Measurements from ENCODE around the gene CXCR4. TPM values are rescaled to one million over a fixed set of nuclear protein-coding genes. Genes with fewer than 3 reads are reported as not detected.
A peak's percentile ranks its signal among the peaks of the same experiment; 100 is the strongest.

CXCR4 gene
- total RNA-seq, 3 donors from 2014 or later (not counting 1 experiment from before 2014, with no cell fraction given) = 582 to 848 (median 741) TPM

DNA sequence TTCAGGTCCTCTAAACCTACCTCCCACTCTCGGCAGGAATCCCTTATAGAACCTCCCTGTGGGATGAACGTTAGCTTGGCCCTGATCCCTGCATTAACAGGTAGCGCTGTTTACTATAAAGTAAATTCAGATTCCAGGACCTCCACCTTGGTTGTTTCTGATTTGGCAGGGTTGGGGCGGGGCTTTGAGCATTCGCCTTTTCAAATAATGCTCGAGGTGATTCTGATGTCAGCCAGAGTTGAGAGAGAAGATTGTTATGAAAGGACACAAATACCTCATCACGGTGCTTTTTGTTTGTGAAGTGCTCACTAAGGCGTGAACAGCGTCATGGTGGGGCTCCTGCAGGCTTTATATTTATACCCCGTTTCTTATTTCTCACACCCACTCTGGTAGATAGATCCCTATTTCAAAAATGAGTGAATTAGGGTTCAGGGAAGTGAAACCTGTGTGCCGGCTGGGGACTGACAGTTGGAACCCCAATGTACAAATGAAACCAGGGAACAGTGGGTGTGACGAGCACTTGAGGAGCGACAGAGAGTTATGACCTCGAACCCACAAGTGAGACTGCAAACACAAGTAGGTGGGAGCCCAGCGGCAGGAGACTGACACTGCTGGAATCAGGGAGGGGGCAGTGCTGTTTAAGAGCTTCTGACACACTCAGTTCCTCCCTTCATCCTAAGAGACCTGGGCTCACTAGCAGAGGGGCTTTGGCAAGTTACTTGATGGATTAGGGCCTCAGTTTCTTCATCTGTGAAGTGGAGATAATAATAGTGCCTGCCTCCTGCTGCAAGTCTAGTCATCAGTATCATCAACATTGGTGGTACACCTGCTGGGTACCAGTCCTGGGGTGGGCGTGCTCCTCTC is 14.2 kb upstream of the CXCR4 start:
- ATAC-seq (peak; percentile 46 to 67 (median 48)), DNase-seq (peak; percentile 68 to 94)
- peaks cover 89% of the 10 kb centered on the region for H3K4me1 ChIP-seq (ENCODE audit: control insufficient read depth, insufficient read depth, low read length)
- Mint-ChIP-seq H3K27me3 (ENCODE audit: low read depth in 2 of 2) (no peaks in the 10 kb centered on the region), H3K4me3 (peak overlapping the region; percentile 66), H3K27ac (peak overlapping the region; percentile 93 to 99), H3K9me3 (no peaks in the 10 kb centered on the region), H3K4me1 (peaks cover 76 to 88% of the 10 kb centered on the region in 2 donors), H3K36me3 (no peaks in the 10 kb centered on the region)
- no peaks in the 10 kb centered on the region for H3K36me3 ChIP-seq (ENCODE audit: control insufficient read depth, insufficient read depth, low read length)
- intact Hi-C loops (cut with micrococcal nuclease) = loop anchor here (1.0 to 5.0 kb wide), 4 partner anchors 16 to 175 kb away; partner anchors contain the start of gene DARS1
- TF ChIP-seq, protein P1, sequence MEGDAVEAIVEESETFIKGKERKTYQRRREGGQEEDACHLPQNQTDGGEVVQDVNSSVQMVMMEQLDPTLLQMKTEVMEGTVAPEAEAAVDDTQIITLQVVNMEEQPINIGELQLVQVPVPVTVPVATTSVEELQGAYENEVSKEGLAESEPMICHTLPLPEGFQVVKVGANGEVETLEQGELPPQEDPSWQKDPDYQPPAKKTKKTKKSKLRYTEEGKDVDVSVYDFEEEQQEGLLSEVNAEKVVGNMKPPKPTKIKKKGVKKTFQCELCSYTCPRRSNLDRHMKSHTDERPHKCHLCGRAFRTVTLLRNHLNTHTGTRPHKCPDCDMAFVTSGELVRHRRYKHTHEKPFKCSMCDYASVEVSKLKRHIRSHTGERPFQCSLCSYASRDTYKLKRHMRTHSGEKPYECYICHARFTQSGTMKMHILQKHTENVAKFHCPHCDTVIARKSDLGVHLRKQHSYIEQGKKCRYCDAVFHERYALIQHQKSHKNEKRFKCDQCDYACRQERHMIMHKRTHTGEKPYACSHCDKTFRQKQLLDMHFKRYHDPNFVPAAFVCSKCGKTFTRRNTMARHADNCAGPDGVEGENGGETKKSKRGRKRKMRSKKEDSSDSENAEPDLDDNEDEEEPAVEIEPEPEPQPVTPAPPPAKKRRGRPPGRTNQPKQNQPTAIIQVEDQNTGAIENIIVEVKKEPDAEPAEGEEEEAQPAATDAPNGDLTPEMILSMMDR (IDR thresholded peaks at IDR 0.05) = no peak
- H3K4me3 ChIP-seq (ENCODE audit: low read length) = no peak overlapping the region
- peak overlapping the region; percentile 90 for H3K27ac ChIP-seq (ENCODE audit: low read length)
- no peaks in the 10 kb centered on the region for H3K9me3 ChIP-seq (ENCODE audit: control insufficient read depth, insufficient read depth, low read length)
- WGBS (ENCODE audit: insufficient coverage) = 13% methylated on average over 11 of the region's 16 CpGs
- H3K27me3 ChIP-seq (ENCODE audit: control insufficient read depth, insufficient read depth, low read length) = no peaks in the 10 kb centered on the region

DNA sequence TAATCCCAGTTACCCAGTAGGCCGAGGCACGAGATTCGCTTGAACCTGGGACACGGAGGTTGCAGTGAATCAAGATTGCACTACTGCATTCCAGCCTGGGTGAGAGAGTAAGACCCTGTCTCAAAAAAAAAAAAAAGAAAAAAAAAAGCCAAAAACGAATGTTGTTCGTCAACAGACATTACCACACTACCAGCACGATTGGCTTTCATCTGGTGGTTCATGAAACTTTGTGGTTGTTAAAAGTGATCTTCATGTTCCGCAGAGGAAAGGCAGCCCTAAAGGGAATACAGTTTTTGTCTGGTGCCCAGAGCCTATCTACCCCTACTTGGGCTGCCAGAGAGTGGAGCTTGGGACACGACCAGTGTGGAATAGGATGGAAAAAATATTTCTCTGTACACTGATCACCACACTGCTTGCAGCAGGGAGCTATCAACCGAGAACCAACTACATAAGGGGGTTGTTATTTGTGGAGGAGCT is 13.6 kb upstream of the CXCR4 start:
- Mint-ChIP-seq H3K27me3 (ENCODE audit: low read depth in 2 of 2) (peaks cover 2 to 4% of the 10 kb centered on the region in 2 donors), H3K4me3 (peak overlapping the region; percentile 45), H3K36me3 (no peaks in the 10 kb centered on the region), H3K9me3 (no peaks in the 10 kb centered on the region), H3K4me1 (peaks cover 70 to 88% of the 10 kb centered on the region in 2 donors), H3K27ac (peak overlapping the region; percentile 93 to 99)
- ATAC-seq (peak; percentile 19 to 33 (median 25)), DNase-seq (peak; percentile 38 to 90)
- Histone ChIP-seq H3K27me3 (ENCODE audit: control insufficient read depth, insufficient read depth, low read length) (no peaks in the 10 kb centered on the region), H3K27ac (ENCODE audit: low read length) (peak overlapping the region; percentile 90), H3K36me3 (ENCODE audit: control insufficient read depth, insufficient read depth, low read length) (no peaks in the 10 kb centered on the region), H3K4me3 (ENCODE audit: low read length) (no peak overlapping the region), H3K9me3 (ENCODE audit: control insufficient read depth, insufficient read depth, low read length) (no peaks in the 10 kb centered on the region), H3K4me1 (ENCODE audit: control insufficient read depth, insufficient read depth, low read length) (peaks cover 89% of the 10 kb centered on the region)
- TF ChIP-seq, protein P1 (IDR thresholded peaks at IDR 0.05) = no peak
- 40% methylated on average over 6 of the region's 10 CpGs for WGBS (ENCODE audit: insufficient coverage)
- intact Hi-C loops (cut with micrococcal nuclease) = loop anchor here (5.0 kb wide), 1 partner anchor 176 kb away; no protein-coding TSS in a partner anchor

DNA sequence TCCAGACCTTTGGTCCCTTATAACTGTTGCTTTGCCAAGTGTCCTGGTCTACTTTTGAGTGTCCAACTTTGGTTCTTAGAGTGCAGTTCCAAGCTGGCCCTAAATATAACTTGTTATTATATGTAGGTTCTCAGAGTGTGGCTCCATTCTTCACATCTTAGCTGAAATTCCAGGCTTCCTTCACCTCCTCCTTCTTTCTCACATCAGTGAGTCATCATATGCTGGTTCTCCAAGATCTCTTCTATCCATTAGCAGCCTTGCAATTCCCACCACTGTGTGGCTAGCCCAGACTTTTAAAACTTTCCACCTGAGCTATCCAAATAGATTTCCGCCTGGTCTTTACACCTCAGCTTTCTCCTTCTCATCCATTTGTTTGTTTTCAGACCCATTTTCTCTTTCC is 12.6 kb upstream of the CXCR4 start:
- intact Hi-C loops (cut with micrococcal nuclease) = loop anchor here (5.0 kb wide), 1 partner anchor 177 kb away; no protein-coding TSS in a partner anchor
- ATAC-seq (no peak), DNase-seq (no peak)
- peak overlapping the region; percentile 93 to 99 for H3K27ac Mint-ChIP-seq
- H3K36me3 Mint-ChIP-seq = no peaks in the 10 kb centered on the region
- peak overlapping the region; percentile 63 for H3K4me3 Mint-ChIP-seq
- Histone ChIP-seq H3K4me1 (ENCODE audit: control insufficient read depth, insufficient read depth, low read length) (peaks cover 89% of the 10 kb centered on the region), H3K9me3 (ENCODE audit: control insufficient read depth, insufficient read depth, low read length) (no peaks in the 10 kb centered on the region), H3K27ac (ENCODE audit: low read length) (peak overlapping the region; percentile 90), H3K27me3 (ENCODE audit: control insufficient read depth, insufficient read depth, low read length) (no peaks in the 10 kb centered on the region), H3K36me3 (ENCODE audit: control insufficient read depth, insufficient read depth, low read length) (no peaks in the 10 kb centered on the region), H3K4me3 (ENCODE audit: low read length) (no peak overlapping the region)
- peaks cover 59 to 81% of the 10 kb centered on the region in 2 donors for H3K4me1 Mint-ChIP-seq
- WGBS (ENCODE audit: insufficient coverage) = 97% methylated on average over 1 of the region's 1 CpG
- no peaks in the 10 kb centered on the region for H3K9me3 Mint-ChIP-seq
- H3K27me3 Mint-ChIP-seq (ENCODE audit: low read depth in 2 of 2) = peaks cover 3 to 6% of the 10 kb centered on the region in 2 donors
- TF ChIP-seq, protein P1 (IDR thresholded peaks at IDR 0.05) = no peak
